Ovary (tissue), 3 donors: ENCODE measurements around the gene ACTG2.

Experiments used
- CTCF ChIP-seq, 3 donors: fragments of 450-650 bp in 2 of 3; fragments of 200-600 bp in 1 of 3; IDR thresholded peaks; one replicate each; pipeline versions ENCODE4 v1.5.1 to v1.8.0; 2016 to 2022; ENCODE audit warnings: antibody characterized with exemption in 3 of 3, mild to moderate bottlenecking in 1 of 3
- POLR2A ChIP-seq: fragments of 450-650 bp; IDR thresholded peaks from one replicate; pipeline ENCODE4 v1.6.1; 2017; ENCODE audit warnings: antibody characterized with exemption, mild to moderate bottlenecking, moderate library complexity
- donor health status: DM: no; HTN: no; CAD: no.

GRCh38 chr2:73965053-73965452 lies 72.2 kb downstream of the ACTG2 start:
- TF ChIP-seq POLR2A (no peak), CTCF (IDR thresholded peaks at IDR 0.05) (no peak)
